Measurements from ENCODE around the gene MIF4GD. TPM values are rescaled to one million over a fixed set of nuclear protein-coding genes. Genes with fewer than 3 reads are reported as not detected.

MIF4GD gene
- total RNA-seq, 3 donors from 2014 or later: 26.2 to 38.7 (median 28.8) TPM

DNA sequence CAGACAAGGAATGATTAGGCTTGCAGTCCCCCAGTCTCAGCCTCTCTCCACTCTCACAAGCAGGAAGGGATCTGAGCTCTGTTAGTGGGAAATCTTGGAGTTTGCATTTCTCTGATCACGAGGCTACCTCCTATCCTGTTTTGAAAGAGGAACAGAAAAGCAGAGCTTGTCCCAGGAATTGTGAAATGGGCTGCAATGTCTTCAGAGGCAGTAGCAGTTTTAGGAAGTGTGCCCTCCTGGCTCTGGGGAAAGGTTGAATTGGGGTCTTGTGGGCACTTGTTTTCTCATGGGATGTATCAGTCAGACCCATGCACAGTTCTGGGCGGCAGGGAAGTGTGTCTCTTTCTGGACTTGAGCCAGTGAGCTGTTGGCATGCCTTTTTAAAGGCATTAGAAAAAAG, 42.7 kb downstream of the MIF4GD start:
- Histone ChIP-seq H3K4me3 (no peak overlapping the region), H3K9me3 (no peaks in the 10 kb centered on the region), H3K27me3 (no peaks in the 10 kb centered on the region), H3K27ac (peak overlapping the region in 1 of 2 donors; percentile 28), H3K4me1 (no peaks in the 10 kb centered on the region), H3K36me3 (peaks cover 17% of the 10 kb centered on the region)
- intact Hi-C loops (cut with DNase I; ENCODE audit: low total_unique reads): no loop called here
- TF ChIP-seq POLR2AphosphoS5 (IDR thresholded peaks at IDR 0.05) (no peak), POLR2A (IDR thresholded peaks at IDR 0.05) (no peak), CTCF (IDR thresholded peaks at IDR 0.05) (no peak)
- DNase-seq (ENCODE audit: low spot score in 2 of 2): no peak

DNA sequence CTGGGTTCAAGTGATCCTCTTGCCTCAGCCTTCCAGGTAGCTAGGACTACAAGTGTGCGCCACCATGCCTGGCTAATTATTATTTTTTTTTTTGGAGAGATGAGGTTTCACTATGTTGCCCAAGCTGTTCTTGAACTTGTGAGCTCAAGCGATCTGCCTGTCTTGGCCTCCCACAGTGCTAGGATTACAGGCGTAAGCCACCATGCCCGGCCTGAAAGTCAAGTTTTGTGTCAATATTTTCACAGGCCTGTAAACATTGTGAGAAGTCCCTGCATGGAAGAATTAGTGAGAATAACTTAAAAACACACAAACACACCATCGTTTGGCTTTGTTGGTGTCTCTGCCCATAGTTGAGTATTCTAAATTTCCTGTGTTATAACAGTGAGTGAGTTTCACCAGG, 43.3 kb downstream of the MIF4GD start:
- intact Hi-C loops (cut with DNase I; ENCODE audit: low total_unique reads): no loop called here
- H3K4me3 ChIP-seq: no peak overlapping the region
- H3K4me1 ChIP-seq: no peaks in the 10 kb centered on the region
- no peaks in the 10 kb centered on the region for H3K9me3 ChIP-seq
- no peaks in the 10 kb centered on the region for H3K27me3 ChIP-seq
- peak overlapping the region in 1 of 2 donors; percentile 28 for H3K27ac ChIP-seq
- TF ChIP-seq POLR2A (IDR thresholded peaks at IDR 0.05) (no peak), POLR2AphosphoS5 (IDR thresholded peaks at IDR 0.05) (no peak), CTCF (IDR thresholded peaks at IDR 0.05) (no peak)
- no peak for DNase-seq (ENCODE audit: low spot score in 2 of 2)
- H3K36me3 ChIP-seq: peaks cover 17% of the 10 kb centered on the region

- TF ChIP-seq POLR2A (IDR thresholded peaks at IDR 0.05): no peak
- TF ChIP-seq CTCF (IDR thresholded peaks at IDR 0.05): no peak
- TF ChIP-seq POLR2AphosphoS5 (IDR thresholded peaks at IDR 0.05): no peak
- H3K36me3 ChIP-seq: peaks cover 9% of the 10 kb centered on the region
- no peaks in the 10 kb centered on the region for H3K4me1 ChIP-seq
- DNase-seq (ENCODE audit: low spot score in 2 of 2): no peak
- peak overlapping the region in 1 of 2 donors; percentile 19 for H3K27ac ChIP-seq
- no peaks in the 10 kb centered on the region for H3K9me3 ChIP-seq
- intact Hi-C loops (cut with DNase I; ENCODE audit: low total_unique reads): no loop called here
- H3K27me3 ChIP-seq: no peaks in the 10 kb centered on the region
- H3K4me3 ChIP-seq: no peak overlapping the region
Observed at GRCh38 chr17:75225016-75225415, 46.0 kb downstream of the MIF4GD start.

DNA sequence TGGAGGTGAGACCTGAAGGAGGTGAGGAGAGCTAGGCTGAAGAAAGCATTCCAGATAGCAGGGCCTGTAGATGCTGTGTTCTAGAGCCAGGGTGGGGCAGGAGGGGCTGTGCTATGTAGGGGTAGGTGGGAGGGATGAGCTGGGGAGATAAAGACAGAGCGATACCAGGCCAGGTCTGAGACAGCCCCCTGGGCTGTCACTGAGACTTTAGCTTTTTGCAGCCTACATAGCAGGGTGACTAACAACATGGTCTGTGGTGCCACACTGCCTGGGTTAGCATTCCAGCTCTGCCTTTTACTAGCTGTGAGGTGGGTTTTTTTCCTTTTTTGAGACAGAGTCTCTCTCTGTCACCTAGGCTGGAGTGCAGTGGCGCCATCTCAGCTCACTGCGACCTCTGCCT, 51.2 kb downstream of the MIF4GD start:
- H3K27ac ChIP-seq: no peak overlapping the region
- H3K4me3 ChIP-seq: no peak overlapping the region
- H3K27me3 ChIP-seq: no peaks in the 10 kb centered on the region
- TF ChIP-seq CTCF (IDR thresholded peaks at IDR 0.05) (no peak), POLR2A (IDR thresholded peaks at IDR 0.05) (no peak)
- H3K36me3 ChIP-seq: peaks cover 9% of the 10 kb centered on the region
- no peak for DNase-seq (ENCODE audit: low spot score in 2 of 2)
- intact Hi-C loops (cut with DNase I; ENCODE audit: low total_unique reads): no loop called here
- no peaks in the 10 kb centered on the region for H3K4me1 ChIP-seq
- no peaks in the 10 kb centered on the region for H3K9me3 ChIP-seq

DNA sequence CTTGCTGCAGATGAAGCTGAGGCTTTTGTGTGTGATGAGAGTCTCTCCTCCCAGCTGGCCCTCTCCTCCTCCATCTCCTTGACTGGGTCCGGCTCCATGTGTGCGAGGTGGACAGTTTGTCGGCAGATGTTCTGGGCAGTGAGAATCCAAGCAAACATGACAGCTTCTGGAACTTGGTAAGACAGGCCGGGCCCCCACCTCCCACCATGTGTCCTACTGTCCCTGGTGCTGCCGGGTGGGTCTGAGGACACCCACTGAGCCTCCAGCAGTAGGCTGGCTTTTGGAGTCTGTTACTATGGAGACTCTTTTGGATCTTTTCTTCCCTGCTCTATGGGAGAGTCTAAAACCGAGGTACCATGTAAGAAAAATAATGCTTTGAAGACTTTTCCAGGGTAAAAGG, 52.9 kb downstream of the MIF4GD start:
- Histone ChIP-seq H3K27me3 (no peaks in the 10 kb centered on the region), H3K27ac (no peak overlapping the region), H3K4me3 (no peak overlapping the region), H3K36me3 (peaks cover 14% of the 10 kb centered on the region), H3K4me1 (no peaks in the 10 kb centered on the region), H3K9me3 (no peaks in the 10 kb centered on the region)
- intact Hi-C loops (cut with DNase I; ENCODE audit: low total_unique reads): no loop called here
- TF ChIP-seq CTCF (IDR thresholded peaks at IDR 0.05) (no peak), POLR2AphosphoS5 (IDR thresholded peaks at IDR 0.05) (no peak), POLR2A (IDR thresholded peaks at IDR 0.05) (no peak)
- no peak for DNase-seq (ENCODE audit: low spot score in 2 of 2)

Other genes with a start within 250 kb of the MIF4GD start
- gene ATP5PD, start 224.3 kb downstream of the MIF4GD start, total RNA-seq: 100 to 1,000 TPM; 190 to 268 (median 222) TPM
- 10 to 100 TPM; 23.5 to 28.4 (median 24.6) TPM for gene KCTD2, start 224.0 kb downstream of the MIF4GD start, total RNA-seq
- 10 to 100 TPM in 2 of 3 donors, 1 to 10 TPM in 1; 9.0 to 19.8 (median 18.4) TPM for gene SLC16A5, start 183.3 kb downstream of the MIF4GD start, total RNA-seq
- gene ARMC7, start 161.3 kb downstream of the MIF4GD start, total RNA-seq: 1 to 10 TPM; 3.4 to 6.7 (median 5.6) TPM
- 100 to 1,000 TPM in 1 of 3 donors, 10 to 100 TPM in 2; 79.6 to 106 (median 91.4) TPM for gene NT5C, start 139.5 kb downstream of the MIF4GD start, total RNA-seq
- 10 to 100 TPM in 2 of 3 donors, 1 to 10 TPM in 1; 9.9 to 30.5 (median 24.9) TPM for gene JPT1, start 116.7 kb downstream of the MIF4GD start, total RNA-seq
- gene SUMO2, start 88.3 kb downstream of the MIF4GD start, total RNA-seq: 10 to 100 TPM; 68.8 to 78.6 (median 74.6) TPM
- 10 to 100 TPM; 37.1 to 40.2 (median 37.7) TPM for gene NUP85, start 65.6 kb downstream of the MIF4GD start, total RNA-seq
- 10 to 100 TPM; 20.0 to 35.0 (median 32.8) TPM for gene GGA3, start 9.6 kb downstream of the MIF4GD start, total RNA-seq
- 10 to 100 TPM; 37.0 to 46.5 (median 40.1) TPM for gene MRPS7, start 9.4 kb downstream of the MIF4GD start, total RNA-seq
- 10 to 100 TPM; 11.4 to 13.8 (median 12.3) TPM for gene SLC25A19, start 18.2 kb upstream of the MIF4GD start, total RNA-seq
- gene GRB2, start 134.4 kb upstream of the MIF4GD start, total RNA-seq: 100 to 1,000 TPM in 1 of 3 donors, 10 to 100 TPM in 2; 72.4 to 104 (median 77.1) TPM
- gene TMEM94, start 185.4 kb upstream of the MIF4GD start, total RNA-seq: 10 to 100 TPM; 45.1 to 62.5 (median 51.1) TPM
- 10 to 100 TPM in 2 of 3 donors, 1 to 10 TPM in 1; 10.0 to 23.3 (median 14.6) TPM for gene CASKIN2, start 244.3 kb upstream of the MIF4GD start, total RNA-seq
- gene TSEN54, start 245.3 kb upstream of the MIF4GD start, total RNA-seq: 10 to 100 TPM; 18.4 to 34.7 (median 31.2) TPM

Measured in breast epithelium (tissue), 4 donors.